Keratinocyte (primary cell): ENCODE results near the gene DIP2C.

ENCODE experiments used
- EZH2 ChIP-seq: IDR thresholded peaks from one replicate; pipeline ENCODE4 v1.6.1; 2012; ENCODE audit warnings: inconsistent platforms, mild to moderate bottlenecking, low read length, moderate library complexity
- TF ChIP-seq, protein P1 (sequence below), 3 experiments: IDR thresholded peaks in 1 of 3; conservative IDR thresholded peaks in 1 of 3; optimal IDR thresholded peaks in 1 of 3; 2 replicates in 2 of 3; 3 replicates in 1 of 3; pipeline versions ENCODE3 to v1.5.1; 2011; ENCODE audit warnings: low read length in 3 of 3, mild to moderate bottlenecking in 3 of 3, moderate library complexity in 2 of 3, control low read depth in 1 of 3, inconsistent platforms in 1 of 3; ENCODE audit not compliant: insufficient read depth in 2 of 3; ENCODE audit errors: extremely low read depth in 1 of 3

DNA sequence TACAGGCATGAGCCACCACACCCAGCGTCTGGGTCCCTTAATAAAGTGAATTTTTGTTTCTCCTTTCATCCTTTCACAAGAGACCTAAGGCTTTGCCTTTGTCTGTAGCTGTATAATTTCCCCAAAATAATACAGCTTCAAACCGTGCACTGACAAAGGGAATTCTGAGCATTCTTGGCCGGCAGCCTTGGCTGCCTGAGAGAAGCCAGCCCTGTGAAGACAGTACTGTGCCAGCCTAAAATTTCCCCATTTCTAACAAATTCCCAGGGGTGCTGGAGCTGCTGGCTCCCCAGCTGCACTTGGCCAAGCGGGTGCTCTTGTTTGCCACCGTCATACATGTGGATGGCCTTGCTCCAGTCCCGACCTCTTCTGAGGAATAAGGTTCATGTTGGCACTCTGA, 448.0 kb downstream of the DIP2C start:
- TF ChIP-seq, protein P1, sequence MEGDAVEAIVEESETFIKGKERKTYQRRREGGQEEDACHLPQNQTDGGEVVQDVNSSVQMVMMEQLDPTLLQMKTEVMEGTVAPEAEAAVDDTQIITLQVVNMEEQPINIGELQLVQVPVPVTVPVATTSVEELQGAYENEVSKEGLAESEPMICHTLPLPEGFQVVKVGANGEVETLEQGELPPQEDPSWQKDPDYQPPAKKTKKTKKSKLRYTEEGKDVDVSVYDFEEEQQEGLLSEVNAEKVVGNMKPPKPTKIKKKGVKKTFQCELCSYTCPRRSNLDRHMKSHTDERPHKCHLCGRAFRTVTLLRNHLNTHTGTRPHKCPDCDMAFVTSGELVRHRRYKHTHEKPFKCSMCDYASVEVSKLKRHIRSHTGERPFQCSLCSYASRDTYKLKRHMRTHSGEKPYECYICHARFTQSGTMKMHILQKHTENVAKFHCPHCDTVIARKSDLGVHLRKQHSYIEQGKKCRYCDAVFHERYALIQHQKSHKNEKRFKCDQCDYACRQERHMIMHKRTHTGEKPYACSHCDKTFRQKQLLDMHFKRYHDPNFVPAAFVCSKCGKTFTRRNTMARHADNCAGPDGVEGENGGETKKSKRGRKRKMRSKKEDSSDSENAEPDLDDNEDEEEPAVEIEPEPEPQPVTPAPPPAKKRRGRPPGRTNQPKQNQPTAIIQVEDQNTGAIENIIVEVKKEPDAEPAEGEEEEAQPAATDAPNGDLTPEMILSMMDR (optimal IDR thresholded peaks at IDR 0.05 in 1 of 3, IDR thresholded peaks at IDR 0.05 in 1 of 3, conservative IDR thresholded peaks at IDR 0.05 in 1 of 3; ENCODE audit: extremely low read depth in 1 of 3, insufficient read depth in 2 of 3, low read length in 3 of 3), result no peak
- TF ChIP-seq EZH2, result no peak
